ENCODE data around the gene BMI1.

GRCh38 chr10:22315455-22316285 lies 5.2 kb upstream of the BMI1 start:
- TF ChIP-seq CTCF (IDR thresholded peaks at IDR 0.05) (no peak), POLR2A (IDR thresholded peaks at IDR 0.05) (no peak)
